Measurements from ENCODE around the gene DNAAF6. TPM values are rescaled to one million over a fixed set of nuclear protein-coding genes. Genes with fewer than 3 reads are reported as not detected.

The DNAAF6 gene
- total and polyA plus RNA-seq, 8 donors, result not detected

DNA sequence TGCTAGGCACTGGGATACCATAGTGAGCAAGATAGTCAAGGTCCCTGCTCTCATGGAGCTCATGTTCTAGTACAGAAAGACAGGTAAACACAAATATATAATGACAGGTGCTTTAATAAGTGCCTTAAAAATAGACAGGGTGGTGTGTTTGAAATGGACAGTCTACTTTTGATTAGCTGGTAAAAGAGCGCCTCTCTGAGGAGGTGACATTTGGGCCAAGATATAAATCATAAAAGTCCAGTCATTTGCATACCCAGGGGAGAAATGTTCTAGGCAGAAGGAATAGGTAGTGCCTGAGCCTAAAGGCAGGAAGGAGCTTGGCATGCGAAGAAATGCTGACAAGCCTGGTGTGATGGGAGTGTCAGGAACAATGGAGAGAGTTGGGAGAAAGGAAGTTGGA is 83.6 kb downstream of the DNAAF6 start:
- DNase-seq, result no peak
- Histone ChIP-seq H3K27me3 (peaks cover 0 to 2% (median 0%) of the 10 kb centered on the region in 4 donors), H3K4me1 (no peaks in the 10 kb centered on the region), H3K4me3 (no peak overlapping the region), H3K9me3 (no peaks in the 10 kb centered on the region), H3K36me3 (no peaks in the 10 kb centered on the region), H3K27ac (no peak overlapping the region)
- no peak for ATAC-seq
- intact Hi-C loops (cut with DNase I), result no loop called here
- WGBS, 2 donors, result 74 to 78% methylated on average over 2 of the region's 2 CpGs
- no peak for TF ChIP-seq CTCF (IDR thresholded peaks at IDR 0.05)
- no peak for FAIRE-seq

- Histone ChIP-seq H3K4me3 (no peak overlapping the region), H3K27ac (no peak overlapping the region), H3K9me3 (no peaks in the 10 kb centered on the region), H3K4me1 (no peaks in the 10 kb centered on the region), H3K27me3 (peaks cover 0 to 2% (median 0%) of the 10 kb centered on the region in 4 donors), H3K36me3 (no peaks in the 10 kb centered on the region)
- intact Hi-C loops (cut with DNase I), result no loop called here
- 38 to 48% methylated on average over 2 of the region's 2 CpGs for WGBS, 2 donors
- no peak for FAIRE-seq
- no peak for DNase-seq
- no peak for ATAC-seq
- no peak for TF ChIP-seq CTCF (IDR thresholded peaks at IDR 0.05)
These were observed 86.6 kb downstream of the DNAAF6 start for GRCh38 chrX:107293056-107293455.

Other genes with a start within 250 kb of the DNAAF6 start
- 10 to 100 TPM in 4 of 6 donors, 1 to 10 TPM in 2; 8.9 to 12.6 (median 10.4) TPM for gene MORC4, start 206.4 kb upstream of the DNAAF6 start, total RNA-seq
- 1 to 10 TPM; 5.4 to 5.7 TPM for gene MORC4, start 206.4 kb upstream of the DNAAF6 start, polyA plus RNA-seq
- gene RBM41, start 87.8 kb upstream of the DNAAF6 start, total RNA-seq, result 10 to 100 TPM in 1 of 6 donors, 1 to 10 TPM in 5; 4.1 to 11.7 (median 7.9) TPM
- gene RBM41, start 87.8 kb upstream of the DNAAF6 start, polyA plus RNA-seq, result 1 to 10 TPM; 3.7 to 6.0 TPM
- gene NUP62CL, start 178 bp upstream of the DNAAF6 start, total RNA-seq, result 1 to 10 TPM; 2.6 to 4.2 (median 3.2) TPM
- gene NUP62CL, start 178 bp upstream of the DNAAF6 start, polyA plus RNA-seq, result 1 to 10 TPM; 2.6 to 2.7 TPM
- under 1 TPM; 0.05 to 0.43 (median 0.11) TPM for gene FRMPD3, start 243.0 kb downstream of the DNAAF6 start, total RNA-seq
- gene FRMPD3, start 243.0 kb downstream of the DNAAF6 start, polyA plus RNA-seq, result 1 to 10 TPM in 1 of 2 donors, under 1 TPM in 1; 0.19 to 1.1 TPM